M059J (cell line): ENCODE data around the gene DOK1. TPM values are rescaled to one million over a fixed set of nuclear protein-coding genes. Genes with fewer than 3 reads are reported as not detected.
A peak's percentile ranks its signal among the peaks of the same experiment; 100 is the strongest.

Experiments used
- DNase-seq: peaks from one replicate; pipeline ENCODE4 v3.0.0-alpha.2; 2012; ENCODE audit warnings: low read depth
- total RNA-seq: library from RNA; depleted of rRNA; stranded (reverse); fragments of >200 nt; shearing (Covaris generic); gene quantifications from 2 replicates; pipeline ENCODE4 v1.2.3, GENCODE V29; 2014; rRNA removed

The DOK1 gene
- total RNA-seq, 1 experiment from 2014 or later, result 13.3 TPM

- DNase-seq, result no peak
Observed at GRCh38 chr2:74599676-74600075, 45.2 kb downstream of the DOK1 start.

- DNase-seq, result peak; percentile 83
Observed at GRCh38 chr2:74602586-74603281, 48.2 kb downstream of the DOK1 start.

GRCh38 chr2:74603282-74604000 lies 48.9 kb downstream of the DOK1 start:
- no peak for DNase-seq

GRCh38 chr2:74606927-74607326 lies 52.4 kb downstream of the DOK1 start:
- no peak for DNase-seq

Other genes with a start within 250 kb of the DOK1 start
- 0.02 TPM in 1 of 2 replicates, not detected in the other for gene SLC4A5, start 211.3 kb upstream of the DOK1 start, total RNA-seq
- gene DCTN1, start 174.4 kb upstream of the DOK1 start, total RNA-seq, result 51.5 and 87.0 TPM in 2 replicates
- 0.57 and 1.6 TPM in 2 replicates for gene C2orf81, start 133.1 kb upstream of the DOK1 start, total RNA-seq
- gene WDR54, start 133.0 kb upstream of the DOK1 start, total RNA-seq, result 60.2 and 64.7 TPM in 2 replicates
- gene RTKN, start 112.8 kb upstream of the DOK1 start, total RNA-seq, result 10.5 and 12.1 TPM in 2 replicates
- 7.8 and 27.8 TPM in 2 replicates for gene INO80B, start 99.6 kb upstream of the DOK1 start, total RNA-seq
- 45.2 and 55.7 TPM in 2 replicates for gene WBP1, start 96.3 kb upstream of the DOK1 start, total RNA-seq
- gene MOGS, start 89.3 kb upstream of the DOK1 start, total RNA-seq, result 52.1 and 77.3 TPM in 2 replicates
- gene MRPL53, start 82.0 kb upstream of the DOK1 start, total RNA-seq, result 38.0 and 38.2 TPM in 2 replicates
- 7.8 TPM in 2 replicates for gene CCDC142, start 71.7 kb upstream of the DOK1 start, total RNA-seq
- gene TTC31, start 71.6 kb upstream of the DOK1 start, total RNA-seq, result 10.0 and 13.6 TPM in 2 replicates
- gene LBX2, start 55.1 kb upstream of the DOK1 start, total RNA-seq, result 0.10 and 1.6 TPM in 2 replicates
- gene PCGF1, start 47.0 kb upstream of the DOK1 start, total RNA-seq, result 28.9 and 31.3 TPM in 2 replicates
- 0.10 and 0.34 TPM in 2 replicates for gene TLX2, start 40.3 kb upstream of the DOK1 start, total RNA-seq
- gene DQX1, start 28.5 kb upstream of the DOK1 start, total RNA-seq, result not detected in 2 replicates
- gene AUP1, start 25.0 kb upstream of the DOK1 start, total RNA-seq, result 115 and 119 TPM in 2 replicates
- 29.4 and 32.0 TPM in 2 replicates for gene HTRA2, start 24.8 kb upstream of the DOK1 start, total RNA-seq
- 43.9 and 66.9 TPM in 2 replicates for gene LOXL3, start 778 bp upstream of the DOK1 start, total RNA-seq
- not detected in 2 replicates for gene M1AP, start 93.6 kb downstream of the DOK1 start, total RNA-seq
- gene SEMA4F, start 99.5 kb downstream of the DOK1 start, total RNA-seq, result 7.3 and 7.6 TPM in 2 replicates